OCI-LY7 (cell line): ENCODE results near the gene ERGIC2. TPM values are rescaled to one million over a fixed set of nuclear protein-coding genes. Genes with fewer than 3 reads are reported as not detected.

Experiments used
- BruUV-seq: library from RNA; stranded (reverse); fragments of 400-500 nt; replicated peaks from 2 replicates; lab custom pipeline; 2021; lab: Mats Ljungman, UMichigan
- CTCF ChIA-PET: fragments of 300-600 bp; sonication (Branson Sonifier 250); formaldehyde crosslinking; loops from one replicate; lab custom pipeline; 2022; ENCODE audit warnings: antibody characterized with exemption; ENCODE audit not compliant: unreplicated experiment; lab: Charles Lee
- POLR2A ChIA-PET: fragments of 300-600 bp; sonication (Branson Sonifier 250); formaldehyde crosslinking; loops from one replicate; lab custom pipeline; 2022; ENCODE audit warnings: antibody characterized with exemption; lab: Charles Lee
- DNase-seq: peaks from one replicate; pipeline ENCODE4 v3.0.0-alpha.2; 2015; ENCODE audit warnings: low spot score
- H2AFZ ChIP-seq: fragments of 200-600 bp; sonication (generic), shearing (Covaris generic); 2 replicates; pipeline ENCODE4 v1.6.1; 2014; ENCODE audit warnings: mild to moderate bottlenecking, antibody characterized with exemption, low read length, moderate library complexity
- H3K27ac ChIP-seq: fragments of 200-600 bp; sonication (generic); 2 replicates; pipeline ENCODE4 v1.5.1; 2014; ENCODE audit warnings: mixed run types, low read depth, mild to moderate bottlenecking, moderate library complexity, low read length, inconsistent platforms; ENCODE audit not compliant: poor library complexity, severe bottlenecking
- H3K36me3 ChIP-seq: fragments of 200-600 bp; sonication (generic); 2 replicates; pipeline ENCODE4 v1.6.1; 2014; ENCODE audit warnings: mild to moderate bottlenecking, antibody characterized with exemption, low read length, moderate library complexity, mixed read lengths; ENCODE audit not compliant: insufficient read depth
- H3K4me1 ChIP-seq: fragments of 200-600 bp; sonication (generic); 2 replicates; pipeline ENCODE4 v1.5.1; 2014; ENCODE audit warnings: mild to moderate bottlenecking, low read length; ENCODE audit not compliant: insufficient read depth, poor library complexity, severe bottlenecking
- H3K4me2 ChIP-seq: fragments of 200-600 bp; sonication (generic); 2 replicates; pipeline ENCODE4 v1.6.1; 2014; ENCODE audit warnings: mild to moderate bottlenecking, low read length
- H3K4me3 ChIP-seq: fragments of 200-600 bp; sonication (generic); 2 replicates; pipeline ENCODE4 v1.5.1; 2014; ENCODE audit warnings: mild to moderate bottlenecking, low read depth, low read length; ENCODE audit not compliant: poor library complexity, severe bottlenecking
- H3K79me2 ChIP-seq: fragments of 200-600 bp; sonication (generic); 2 replicates; pipeline ENCODE4 v1.6.1; 2016; ENCODE audit warnings: low read depth, mild to moderate bottlenecking, low read length, moderate library complexity, mixed read lengths; ENCODE audit not compliant: insufficient read depth
- H3K9me2 ChIP-seq: fragments of 200-600 bp; sonication (generic); 2 replicates; pipeline ENCODE4 v1.6.1; 2016; ENCODE audit warnings: mild to moderate bottlenecking, low read length, mixed read lengths; ENCODE audit not compliant: insufficient read depth
- H3K9me3 ChIP-seq: fragments of 200-600 bp; sonication (generic); 2 replicates; pipeline ENCODE4 v1.6.1; 2014; ENCODE audit warnings: mild to moderate bottlenecking, mixed run types, low read length, mixed read lengths
- H4K20me1 ChIP-seq: fragments of 200-600 bp; sonication (generic); 2 replicates; pipeline ENCODE4 v1.6.1; 2014; ENCODE audit warnings: mild to moderate bottlenecking, antibody characterized with exemption, low read length, moderate library complexity, mixed read lengths; ENCODE audit not compliant: insufficient read depth
- EZH2phosphoT487 ChIP-seq: fragments of 200-600 bp; sonication (generic); IDR thresholded peaks from 2 replicates; pipeline ENCODE4 v1.6.1; 2018; ENCODE audit warnings: low read depth, borderline replicate concordance, mild to moderate bottlenecking, mixed run types, antibody characterized with exemption, low read length, moderate library complexity, mixed read lengths
- intact Hi-C: fragments of 100-400 bp; cut with micrococcal nuclease; formaldehyde crosslinking; loops from one replicate; pipeline ENCODE4 v1.10.0; 2022; ENCODE audit not compliant: unreplicated experiment
- total RNA-seq, 2 experiments: library from RNA; depleted of rRNA in 1 of 2; stranded (reverse); fragments of >200 nt in 1 of 2; shearing (Covaris generic) in 1 of 2; gene quantifications; 2 replicates each; pipeline ENCODE4 v1.2.3, GENCODE V29; 2014 to 2022
- TF ChIP-seq, protein P1 (sequence below): fragments of 200-600 bp; sonication (generic); conservative IDR thresholded peaks from 2 replicates; pipeline ENCODE4 v1.5.1; 2014; ENCODE audit warnings: mild to moderate bottlenecking, antibody characterized with exemption, low read length, moderate library complexity, mixed read lengths

Gene ERGIC2
- total RNA-seq, 2 experiments from 2014 or later, result 34.5 to 61.7 TPM

GRCh38 chr12:29310899-29311298 lies 70.1 kb downstream of the ERGIC2 start:
- DNase-seq, result no peak
- Histone ChIP-seq H3K36me3 (no peaks in the 10 kb centered on the region), H3K9me3 (no peaks in the 10 kb centered on the region), H3K9me2 (no peaks in the 10 kb centered on the region), H3K4me2 (no peak overlapping the region), H4K20me1 (no peaks in the 10 kb centered on the region), H3K79me2 (no peaks in the 10 kb centered on the region), H2AFZ (no peak overlapping the region), H3K4me3 (no peak overlapping the region), H3K27ac (no peak overlapping the region), H3K4me1 (no peaks in the 10 kb centered on the region)
- TF ChIP-seq, protein P1, sequence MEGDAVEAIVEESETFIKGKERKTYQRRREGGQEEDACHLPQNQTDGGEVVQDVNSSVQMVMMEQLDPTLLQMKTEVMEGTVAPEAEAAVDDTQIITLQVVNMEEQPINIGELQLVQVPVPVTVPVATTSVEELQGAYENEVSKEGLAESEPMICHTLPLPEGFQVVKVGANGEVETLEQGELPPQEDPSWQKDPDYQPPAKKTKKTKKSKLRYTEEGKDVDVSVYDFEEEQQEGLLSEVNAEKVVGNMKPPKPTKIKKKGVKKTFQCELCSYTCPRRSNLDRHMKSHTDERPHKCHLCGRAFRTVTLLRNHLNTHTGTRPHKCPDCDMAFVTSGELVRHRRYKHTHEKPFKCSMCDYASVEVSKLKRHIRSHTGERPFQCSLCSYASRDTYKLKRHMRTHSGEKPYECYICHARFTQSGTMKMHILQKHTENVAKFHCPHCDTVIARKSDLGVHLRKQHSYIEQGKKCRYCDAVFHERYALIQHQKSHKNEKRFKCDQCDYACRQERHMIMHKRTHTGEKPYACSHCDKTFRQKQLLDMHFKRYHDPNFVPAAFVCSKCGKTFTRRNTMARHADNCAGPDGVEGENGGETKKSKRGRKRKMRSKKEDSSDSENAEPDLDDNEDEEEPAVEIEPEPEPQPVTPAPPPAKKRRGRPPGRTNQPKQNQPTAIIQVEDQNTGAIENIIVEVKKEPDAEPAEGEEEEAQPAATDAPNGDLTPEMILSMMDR, result no peak
- TF ChIP-seq EZH2phosphoT487, result no peak
- POLR2A ChIA-PET, result no interaction called here
- no TSS peak for BruUV-seq
- intact Hi-C loops, result loop anchor here (10.0 kb wide), 1 partner anchor 1494 kb away; no protein-coding TSS in a partner anchor
- CTCF ChIA-PET, result no interaction called here

GRCh38 chr12:29309320-29309902 lies 71.6 kb downstream of the ERGIC2 start:
- H3K79me2 ChIP-seq, result no peaks in the 10 kb centered on the region
- no peak overlapping the region for H3K27ac ChIP-seq
- intact Hi-C loops, result no loop called here
- peak; percentile 16 for DNase-seq
- TF ChIP-seq EZH2phosphoT487, result no peak
- TF ChIP-seq, protein P1, result peak; percentile 77
- no peaks in the 10 kb centered on the region for H3K9me2 ChIP-seq
- no peaks in the 10 kb centered on the region for H3K4me1 ChIP-seq
- H2AFZ ChIP-seq, result no peak overlapping the region
- no peaks in the 10 kb centered on the region for H3K36me3 ChIP-seq
- no peaks in the 10 kb centered on the region for H4K20me1 ChIP-seq
- no peak overlapping the region for H3K4me2 ChIP-seq
- H3K4me3 ChIP-seq, result no peak overlapping the region
- BruUV-seq, result no TSS peak
- POLR2A ChIA-PET, result no interaction called here
- CTCF ChIA-PET, result no interaction called here
- no peaks in the 10 kb centered on the region for H3K9me3 ChIP-seq

DNA sequence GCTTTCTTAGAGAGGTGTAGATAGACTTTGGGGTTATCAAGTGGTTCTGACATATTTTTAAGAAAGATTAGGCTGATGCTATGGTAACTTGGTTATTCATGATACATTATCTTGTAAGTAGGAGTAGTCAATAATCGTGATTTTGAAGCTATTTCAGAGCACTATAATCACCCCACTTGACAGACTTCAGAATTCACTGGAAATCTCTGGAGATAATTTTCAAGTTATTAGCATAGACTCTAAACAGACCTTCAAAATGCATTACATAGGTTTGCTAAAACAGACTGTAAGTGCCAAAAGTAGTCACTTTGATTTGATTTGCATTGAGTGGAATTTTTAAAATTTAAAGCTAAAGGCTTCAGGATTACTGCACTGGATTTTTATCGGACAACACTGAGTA lies 74.3 kb downstream of the ERGIC2 start:
- no peaks in the 10 kb centered on the region for H3K4me1 ChIP-seq
- H3K27ac ChIP-seq, result no peak overlapping the region
- H3K4me2 ChIP-seq, result no peak overlapping the region
- ChIA-PET CTCF (no interaction called here), POLR2A (interaction anchor here (0.6 to 1.6 kb wide), 4 partner anchors 9 to 175 kb away, joined by 3 to 4 read pairs (median 3); no protein-coding TSS in a partner anchor)
- no peaks in the 10 kb centered on the region for H4K20me1 ChIP-seq
- H2AFZ ChIP-seq, result no peak overlapping the region
- TF ChIP-seq EZH2phosphoT487, result no peak
- TF ChIP-seq, protein P1, result no peak
- H3K9me3 ChIP-seq, result no peaks in the 10 kb centered on the region
- no TSS peak for BruUV-seq
- H3K4me3 ChIP-seq, result no peak overlapping the region
- H3K36me3 ChIP-seq, result no peaks in the 10 kb centered on the region
- H3K79me2 ChIP-seq, result no peaks in the 10 kb centered on the region
- DNase-seq, result no peak
- no peaks in the 10 kb centered on the region for H3K9me2 ChIP-seq
- intact Hi-C loops, result no loop called here
